GM18519 (cell line): Measurements from ENCODE around the gene SLC6A18.
"Not testable (repeated sequence)": the region's sequence is repeated elsewhere in the genome, so short reads cannot be mapped to it uniquely, and the experiment has no call there.

Source experiments
- ATAC-seq: cut with Tn5 transposase; IDR thresholded peaks from one replicate; pipeline ENCODE4 v1.9.1; 2021; ENCODE audit warnings: mild to moderate bottlenecking, moderate library complexity; ENCODE audit not compliant: unreplicated experiment, low FRiP score

Gene SLC6A18

DNA sequence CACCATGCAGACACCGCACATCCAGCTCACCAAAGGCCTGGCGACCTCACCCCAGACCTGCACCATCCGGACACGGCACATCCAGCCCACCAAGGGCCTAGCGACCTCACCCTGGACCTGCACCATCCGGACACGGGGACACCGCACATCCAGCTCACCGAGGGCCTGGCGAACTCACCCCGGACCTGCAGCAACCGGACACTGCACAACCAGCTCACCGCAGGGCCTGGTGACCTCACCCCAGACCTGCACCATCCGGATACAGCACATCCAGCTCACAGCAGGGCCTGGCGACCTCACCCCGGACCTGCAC, 58.5 kb downstream of the SLC6A18 start:
- ATAC-seq, result not testable (repeated sequence)

DNA sequence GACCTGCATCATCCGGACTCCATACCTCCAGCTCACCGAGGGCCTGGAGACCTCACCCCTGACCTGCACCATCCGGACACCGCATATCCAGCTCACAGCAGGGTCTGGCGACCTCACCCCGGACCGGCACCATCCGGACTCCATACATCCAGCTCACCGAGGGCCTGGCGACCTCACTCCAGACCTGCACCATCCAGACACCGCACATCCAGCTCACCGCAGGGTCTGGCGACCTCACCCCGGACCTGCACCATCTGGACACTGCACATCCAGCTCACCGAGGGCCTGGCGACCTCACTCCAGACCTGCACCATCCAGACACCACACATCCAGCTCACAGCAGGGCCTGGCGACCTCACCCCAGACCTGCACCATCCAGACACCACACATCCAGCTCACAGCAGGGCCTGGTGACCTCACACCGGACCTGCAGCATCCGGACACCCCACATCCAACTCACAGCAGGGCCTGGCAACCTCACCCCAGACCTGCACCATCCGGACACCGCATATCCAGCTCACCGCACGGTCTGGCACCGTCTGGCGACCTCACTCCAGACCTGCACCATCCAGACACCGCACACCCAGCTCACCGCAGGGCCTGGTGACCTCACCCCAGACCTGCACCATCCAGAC, 59.3 kb downstream of the SLC6A18 start:
- ATAC-seq, result not testable (repeated sequence)

DNA sequence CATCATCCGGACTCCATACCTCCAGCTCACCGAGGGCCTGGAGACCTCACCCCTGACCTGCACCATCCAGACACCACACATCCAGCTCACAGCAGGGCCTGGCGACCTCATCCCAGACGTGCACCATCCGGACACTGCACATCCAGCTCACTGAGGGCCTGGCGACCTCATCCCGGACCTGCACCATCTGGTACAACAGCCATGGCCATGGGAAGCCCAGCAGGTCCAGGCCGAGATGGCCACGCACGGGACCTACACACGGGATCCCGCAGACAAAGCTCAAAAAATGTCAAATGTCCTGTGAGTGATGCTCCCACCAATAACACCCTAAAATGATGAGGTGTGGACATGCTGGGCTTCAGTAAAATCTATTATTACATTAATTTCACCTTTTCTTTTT, 60.0 kb downstream of the SLC6A18 start:
- ATAC-seq, result no peak

DNA sequence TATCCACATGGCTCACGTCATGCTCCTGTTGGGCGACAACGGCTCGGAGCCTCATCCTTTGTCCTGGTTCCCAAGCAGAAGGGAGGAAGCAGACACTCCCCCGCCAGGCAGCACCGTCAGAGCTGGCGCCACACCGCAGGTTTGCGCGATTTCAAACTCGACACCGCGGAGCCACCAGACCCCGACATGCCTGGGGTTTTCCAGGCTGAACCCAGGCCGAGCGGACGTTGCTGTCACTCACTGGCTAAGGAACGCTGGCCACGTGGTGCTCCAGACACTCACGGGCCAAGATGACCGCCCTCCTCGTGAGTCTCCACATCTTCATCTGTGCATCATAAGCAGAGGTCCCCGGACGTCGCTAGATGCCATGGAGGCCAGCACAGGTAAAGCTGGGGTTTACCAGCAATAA, 60.7 kb downstream of the SLC6A18 start:
- no peak for ATAC-seq

- ATAC-seq, result no peak
These were observed 63.5 kb downstream of the SLC6A18 start for GRCh38 chr5:1288439-1289335.

- ATAC-seq, result not testable (repeated sequence)
These were observed 64.4 kb downstream of the SLC6A18 start for GRCh38 chr5:1289559-1289958.

DNA sequence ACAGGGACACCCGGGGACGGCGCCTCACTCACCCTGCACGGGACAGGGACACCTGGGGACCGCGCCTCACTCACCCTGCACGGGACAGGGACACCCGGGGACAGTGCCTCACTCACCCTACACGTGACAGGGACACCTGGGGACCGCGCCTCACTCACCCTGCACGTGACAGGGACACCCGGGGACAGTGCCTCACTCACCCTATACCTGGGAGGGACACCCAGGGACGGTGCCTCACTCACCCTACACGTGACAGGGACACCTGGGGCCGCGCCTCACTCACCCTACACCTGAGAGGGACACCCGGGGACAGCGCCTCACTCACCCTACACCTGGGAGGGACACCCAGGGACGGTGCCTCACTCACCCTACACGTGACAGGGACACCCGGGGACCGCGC, 65.8 kb downstream of the SLC6A18 start:
- not testable (repeated sequence) for ATAC-seq

GRCh38 chr5:1291611-1292080, 66.5 kb downstream of the SLC6A18 start:
- no peak for ATAC-seq

GRCh38 chr5:1292139-1292538, 67.0 kb downstream of the SLC6A18 start:
- ATAC-seq, result no peak

DNA sequence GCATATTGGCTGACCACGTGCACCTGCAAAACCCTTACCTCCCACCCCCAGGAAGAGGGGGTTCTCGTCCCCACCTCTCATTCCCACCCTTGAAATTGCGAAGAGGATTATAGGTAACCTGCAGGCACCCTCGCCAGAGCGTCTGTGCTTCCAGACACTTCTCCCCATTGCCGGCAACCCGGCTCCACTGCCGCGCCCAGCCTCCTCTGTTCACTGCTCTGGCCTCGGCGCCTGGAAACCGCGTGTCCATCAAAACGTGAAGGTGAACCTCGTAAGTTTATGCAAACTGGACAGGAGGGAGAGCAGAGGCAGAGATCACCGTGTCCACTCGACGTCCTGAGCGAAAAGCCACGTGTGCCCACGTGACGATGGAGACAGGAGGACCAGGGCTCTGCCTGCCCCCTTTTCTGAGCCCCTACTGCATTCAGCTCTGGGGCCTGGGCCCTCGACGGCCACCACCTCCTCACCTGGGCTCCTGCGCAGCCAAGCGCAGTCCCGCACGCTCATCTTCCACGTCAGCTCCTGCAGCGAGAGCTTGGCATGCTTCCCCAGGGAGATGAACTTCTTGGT, 67.8 kb downstream of the SLC6A18 start:
- no peak for ATAC-seq

- ATAC-seq, result no peak
These were observed 68.4 kb downstream of the SLC6A18 start for GRCh38 chr5:1293416-1294205.

- ATAC-seq, result no peak
These were observed 69.1 kb downstream of the SLC6A18 start for GRCh38 chr5:1294206-1294834.

DNA sequence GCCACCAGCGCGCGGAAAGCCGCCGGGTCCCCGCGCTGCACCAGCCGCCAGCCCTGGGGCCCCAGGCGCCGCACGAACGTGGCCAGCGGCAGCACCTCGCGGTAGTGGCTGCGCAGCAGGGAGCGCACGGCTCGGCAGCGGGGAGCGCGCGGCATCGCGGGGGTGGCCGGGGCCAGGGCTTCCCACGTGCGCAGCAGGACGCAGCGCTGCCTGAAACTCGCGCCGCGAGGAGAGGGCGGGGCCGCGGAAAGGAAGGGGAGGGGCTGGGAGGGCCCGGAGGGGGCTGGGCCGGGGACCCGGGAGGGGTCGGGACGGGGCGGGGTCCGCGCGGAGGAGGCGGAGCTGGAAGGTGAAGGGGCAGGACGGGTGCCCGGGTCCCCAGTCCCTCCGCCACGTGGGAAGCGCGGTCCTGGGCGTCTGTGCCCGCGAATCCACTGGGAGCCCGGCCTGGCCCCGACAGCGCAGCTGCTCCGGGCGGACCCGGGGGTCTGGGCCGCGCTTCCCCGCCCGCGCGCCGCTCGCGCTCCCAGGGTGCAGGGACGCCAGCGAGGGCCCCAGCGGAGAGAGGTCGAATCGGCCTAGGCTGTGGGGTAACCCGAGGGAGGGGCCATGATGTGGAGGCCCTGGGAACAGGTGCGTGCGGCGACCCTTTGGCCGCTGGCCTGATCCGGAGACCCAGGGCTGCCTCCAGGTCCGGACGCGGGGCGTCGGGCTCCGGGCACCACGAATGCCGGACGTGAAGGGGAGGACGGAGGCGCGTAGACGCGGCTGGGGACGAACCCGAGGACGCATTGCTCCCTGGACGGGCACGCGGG, 69.9 kb downstream of the SLC6A18 start, which contains the start of gene TERT:
Gene TERT, minus strand, starts transcription at position 234 of the 815 bp plus-strand sequence. Its CDS starts 79 bp downstream, at position 155.
- ATAC-seq, result no peak

GRCh38 chr5:1295650-1296037, 70.5 kb downstream of the SLC6A18 start:
- no peak for ATAC-seq
